K562 (cell line): ENCODE measurements around the gene SLC26A3.

Experiments used
- DLX4 ChIP-seq: fragments of 250-450 bp; sonication (Bioruptor Pico); IDR thresholded peaks from 2 replicates; pipeline ENCODE4 v1.6.1; 2021; ENCODE audit warnings: mild to moderate bottlenecking
- KAT7 ChIP-seq: sonication (generic); formaldehyde crosslinking; IDR thresholded peaks from 2 replicates; pipeline ENCODE4 v1.8.0; 2022; ENCODE audit warnings: missing genetic modification reagents, mild to moderate bottlenecking, borderline replicate concordance
- NEUROD1 ChIP-seq: fragments of 150-350 bp; IDR thresholded peaks from 2 replicates; pipeline ENCODE4 v1.6.1; 2014; ENCODE audit warnings: borderline replicate concordance, low read length, low read depth; ENCODE audit not compliant: partially characterized antibody
- POLR2A ChIP-seq: fragments of 450-650 bp; conservative IDR thresholded peaks from 2 replicates; pipeline ENCODE4 v1.6.1; 2016
- ZNF143 ChIP-seq: sonication (generic); formaldehyde crosslinking; IDR thresholded peaks from 2 replicates; pipeline ENCODE4 v1.9.0; 2022; ENCODE audit warnings: mild to moderate bottlenecking, missing genetic modification reagents
- ZNF253 ChIP-seq: fragments of 250-450 bp; sonication (Bioruptor Pico); conservative IDR thresholded peaks from 2 replicates; pipeline ENCODE4 v1.6.1; 2021; ENCODE audit warnings: mild to moderate bottlenecking
- ZNF274 ChIP-seq: IDR thresholded peaks from 2 replicates; pipeline ENCODE4 v1.6.1; 2011; ENCODE audit warnings: low read depth, mild to moderate bottlenecking, low read length, moderate library complexity, borderline replicate concordance
- ZNF766 ChIP-seq: fragments of 200-800 bp; sonication (Bioruptor generic); conservative IDR thresholded peaks from 2 replicates; pipeline ENCODE4 v1.6.1; 2016; ENCODE audit warnings: missing genetic modification characterization, missing compliant biosample characterization
- TF ChIP-seq, protein P1 (sequence below): fragments of 450-650 bp; IDR thresholded peaks from one replicate; pipeline ENCODE4 v1.6.1; 2018; ENCODE audit warnings: mild to moderate bottlenecking, moderate library complexity; ENCODE audit not compliant: partially characterized antibody

- TF ChIP-seq, protein P1, sequence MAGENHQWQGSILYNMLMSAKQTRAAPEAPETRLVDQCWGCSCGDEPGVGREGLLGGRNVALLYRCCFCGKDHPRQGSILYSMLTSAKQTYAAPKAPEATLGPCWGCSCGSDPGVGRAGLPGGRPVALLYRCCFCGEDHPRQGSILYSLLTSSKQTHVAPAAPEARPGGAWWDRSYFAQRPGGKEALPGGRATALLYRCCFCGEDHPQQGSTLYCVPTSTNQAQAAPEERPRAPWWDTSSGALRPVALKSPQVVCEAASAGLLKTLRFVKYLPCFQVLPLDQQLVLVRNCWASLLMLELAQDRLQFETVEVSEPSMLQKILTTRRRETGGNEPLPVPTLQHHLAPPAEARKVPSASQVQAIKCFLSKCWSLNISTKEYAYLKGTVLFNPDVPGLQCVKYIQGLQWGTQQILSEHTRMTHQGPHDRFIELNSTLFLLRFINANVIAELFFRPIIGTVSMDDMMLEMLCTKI: no peak
- TF ChIP-seq DLX4 (no peak), NEUROD1 (no peak), ZNF253 (CRISPR knock-in tag) (no peak), POLR2A (no peak), ZNF766 (no peak), ZNF143 (CRISPR knock-in tag) (no peak), ZNF274 (no peak), KAT7 (CRISPR knock-in tag) (no peak)
Observed at GRCh38 chr7:107789647-107790046, 13.4 kb downstream of the SLC26A3 start.
